ENCODE results near the gene GDAP1L1.
"Not testable (repeated sequence)": the region's sequence is repeated elsewhere in the genome, so short reads cannot be mapped to it uniquely, and the experiment has no call there.

Gene GDAP1L1

GRCh38 chr20:44219791-44220190 lies 27.3 kb upstream of the GDAP1L1 start:
- DNase-seq (ENCODE audit: low read depth in 2 of 2), result no peak

- DNase-seq (ENCODE audit: low read depth in 2 of 2), result no peak
Observed at GRCh38 chr20:44221368-44221954, 25.6 kb upstream of the GDAP1L1 start.

GRCh38 chr20:44222027-44222426 lies 25.1 kb upstream of the GDAP1L1 start:
- DNase-seq (ENCODE audit: low read depth in 2 of 2), result no peak

- no peak for DNase-seq (ENCODE audit: low read depth in 2 of 2)
Observed at GRCh38 chr20:44222633-44223368, 24.3 kb upstream of the GDAP1L1 start.

GRCh38 chr20:44223721-44224120 lies 23.4 kb upstream of the GDAP1L1 start:
- no peak for DNase-seq (ENCODE audit: low read depth in 2 of 2)

- no peak for DNase-seq (ENCODE audit: low read depth in 2 of 2)
Observed at GRCh38 chr20:44224637-44225036, 22.5 kb upstream of the GDAP1L1 start.

- no peak for DNase-seq (ENCODE audit: low read depth in 2 of 2)
Observed at GRCh38 chr20:44228465-44229258, 18.4 kb upstream of the GDAP1L1 start.

- DNase-seq (ENCODE audit: low read depth in 2 of 2), result no peak
Observed at GRCh38 chr20:44231193-44231592, 15.9 kb upstream of the GDAP1L1 start.

- DNase-seq (ENCODE audit: low read depth in 2 of 2), result no peak
Observed at GRCh38 chr20:44231713-44232468, 15.2 kb upstream of the GDAP1L1 start.

- not testable (repeated sequence) for DNase-seq (ENCODE audit: low read depth in 2 of 2)
Observed at GRCh38 chr20:44232469-44232856, 14.6 kb upstream of the GDAP1L1 start.

- DNase-seq (ENCODE audit: low read depth in 2 of 2), result no peak
Observed at GRCh38 chr20:44233436-44234016, 13.6 kb upstream of the GDAP1L1 start.

GRCh38 chr20:44234566-44235317 lies 12.4 kb upstream of the GDAP1L1 start:
- DNase-seq (ENCODE audit: low read depth in 2 of 2), result no peak

GRCh38 chr20:44235702-44236101 lies 11.4 kb upstream of the GDAP1L1 start:
- DNase-seq (ENCODE audit: low read depth in 2 of 2), result no peak

GRCh38 chr20:44236840-44237239 lies 10.3 kb upstream of the GDAP1L1 start:
- DNase-seq (ENCODE audit: low read depth in 2 of 2), result not testable (repeated sequence)

GRCh38 chr20:44241796-44242195 lies 5.3 kb upstream of the GDAP1L1 start:
- no peak for DNase-seq (ENCODE audit: low read depth in 2 of 2)

GRCh38 chr20:44245977-44246376 lies 1.1 kb upstream of the GDAP1L1 start:
- DNase-seq (ENCODE audit: low read depth in 2 of 2), result no peak

- DNase-seq (ENCODE audit: low read depth in 2 of 2), result peak in 1 of 2 donors; percentile 5
Observed at GRCh38 chr20:44247586-44248409, 690 bp downstream of the GDAP1L1 start.

GRCh38 chr20:44248410-44248759 lies 1.3 kb downstream of the GDAP1L1 start:
- DNase-seq (ENCODE audit: low read depth in 2 of 2), result no peak

- DNase-seq (ENCODE audit: low read depth in 2 of 2), result no peak
Observed at GRCh38 chr20:44251284-44251683, 4.2 kb downstream of the GDAP1L1 start.

GRCh38 chr20:44253528-44253927 lies 6.4 kb downstream of the GDAP1L1 start:
- no peak for DNase-seq (ENCODE audit: low read depth in 2 of 2)

Measured in stimulated activated CD8-positive, alpha-beta memory T cell treated with anti-CD3 and anti-CD28 coated beads, Interleukin-15, amount 100 ng/mL, for 48 hours (primary cell).